Measurements from ENCODE around the gene PDAP1.
"Not testable (repeated sequence)": the region's sequence is repeated elsewhere in the genome, so short reads cannot be mapped to it uniquely, and the experiment has no call there.

Gene PDAP1

GRCh38 chr7:99395616-99396327 lies 12.6 kb downstream of the PDAP1 start:
- DNase-seq, result no peak

GRCh38 chr7:99394188-99394502 lies 14.3 kb downstream of the PDAP1 start:
- DNase-seq, result no peak

- DNase-seq, result peak; percentile 81
Measured at GRCh38 chr7:99393355-99394187, 14.8 kb downstream of the PDAP1 start.

GRCh38 chr7:99392659-99393354 lies 15.6 kb downstream of the PDAP1 start:
- peak; percentile 87 for DNase-seq

GRCh38 chr7:99392046-99392445 lies 16.4 kb downstream of the PDAP1 start:
- DNase-seq, result no peak

- no peak for DNase-seq
Measured at GRCh38 chr7:99390941-99391602, 17.3 kb downstream of the PDAP1 start.

GRCh38 chr7:99389772-99390171 lies 18.6 kb downstream of the PDAP1 start:
- no peak for DNase-seq

- no peak for DNase-seq
Measured at GRCh38 chr7:99387912-99388311, 20.5 kb downstream of the PDAP1 start.

GRCh38 chr7:99387239-99387635 lies 21.2 kb downstream of the PDAP1 start:
- DNase-seq, result not testable (repeated sequence)

GRCh38 chr7:99386584-99387238 lies 21.7 kb downstream of the PDAP1 start:
- no peak for DNase-seq

- DNase-seq, result no peak
Measured at GRCh38 chr7:99385564-99385963, 22.8 kb downstream of the PDAP1 start.

GRCh38 chr7:99384523-99384922 lies 23.9 kb downstream of the PDAP1 start:
- no peak for DNase-seq

GRCh38 chr7:99383791-99384370 lies 24.5 kb downstream of the PDAP1 start:
- DNase-seq, result no peak

GRCh38 chr7:99383203-99383602 lies 25.2 kb downstream of the PDAP1 start:
- no peak for DNase-seq

GRCh38 chr7:99381664-99382075 lies 26.7 kb downstream of the PDAP1 start:
- DNase-seq, result no peak

GRCh38 chr7:99380823-99381663 lies 27.4 kb downstream of the PDAP1 start:
- no peak for DNase-seq

- DNase-seq, result no peak
Measured at GRCh38 chr7:99380032-99380822, 28.2 kb downstream of the PDAP1 start.

- DNase-seq, result not testable (repeated sequence)
Measured at GRCh38 chr7:99379693-99380031, 28.7 kb downstream of the PDAP1 start.

- no peak for DNase-seq
Measured at GRCh38 chr7:99379043-99379577, 29.3 kb downstream of the PDAP1 start.

GRCh38 chr7:99375070-99375807 lies 33.2 kb downstream of the PDAP1 start:
- peak; percentile 36 for DNase-seq
